Measurements from ENCODE around the gene KLHL26.

Gene KLHL26

DNA sequence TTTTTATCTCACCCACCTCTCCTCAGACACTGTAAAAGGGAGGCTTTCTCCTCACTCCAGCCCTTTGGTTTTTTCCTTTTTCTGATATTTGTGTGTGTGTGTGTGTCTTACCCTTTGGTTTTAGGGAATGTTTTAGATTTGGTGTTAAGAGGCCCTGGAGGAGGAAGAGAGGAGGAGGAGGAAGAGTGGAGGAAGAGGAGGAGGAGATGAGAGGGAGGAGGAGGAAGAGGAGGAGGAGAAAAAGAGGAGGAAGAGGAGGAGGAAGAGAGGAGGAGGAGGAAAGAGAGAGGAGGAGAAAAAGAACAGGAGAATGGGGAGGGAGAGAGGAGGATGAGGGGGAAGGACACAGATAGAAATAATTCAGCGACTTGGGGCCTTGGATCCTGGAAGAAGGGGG is 10.5 kb downstream of the KLHL26 start:
- no peak for DNase-seq (ENCODE audit: low read depth)

- DNase-seq (ENCODE audit: low read depth): no peak
Measured at GRCh38 chr19:18647807-18648206, 11.0 kb downstream of the KLHL26 start.

DNA sequence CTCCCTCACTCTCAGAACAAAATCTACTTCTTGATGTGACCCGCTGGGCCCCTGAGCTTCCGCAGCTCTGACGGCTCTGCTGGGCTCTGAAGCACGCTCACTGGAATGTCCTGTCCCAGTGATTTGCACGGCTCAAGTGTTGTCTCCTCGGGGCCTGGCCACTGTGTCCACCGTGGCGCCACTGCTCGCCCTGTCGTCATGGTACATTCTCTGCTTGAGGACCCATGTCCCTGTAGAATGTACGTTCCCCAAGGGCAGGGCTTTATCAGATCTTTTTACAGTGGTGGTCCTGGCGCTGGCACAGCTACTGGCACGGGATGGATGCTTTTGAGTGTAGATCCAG is 12.1 kb downstream of the KLHL26 start:
- DNase-seq (ENCODE audit: low read depth): no peak

DNA sequence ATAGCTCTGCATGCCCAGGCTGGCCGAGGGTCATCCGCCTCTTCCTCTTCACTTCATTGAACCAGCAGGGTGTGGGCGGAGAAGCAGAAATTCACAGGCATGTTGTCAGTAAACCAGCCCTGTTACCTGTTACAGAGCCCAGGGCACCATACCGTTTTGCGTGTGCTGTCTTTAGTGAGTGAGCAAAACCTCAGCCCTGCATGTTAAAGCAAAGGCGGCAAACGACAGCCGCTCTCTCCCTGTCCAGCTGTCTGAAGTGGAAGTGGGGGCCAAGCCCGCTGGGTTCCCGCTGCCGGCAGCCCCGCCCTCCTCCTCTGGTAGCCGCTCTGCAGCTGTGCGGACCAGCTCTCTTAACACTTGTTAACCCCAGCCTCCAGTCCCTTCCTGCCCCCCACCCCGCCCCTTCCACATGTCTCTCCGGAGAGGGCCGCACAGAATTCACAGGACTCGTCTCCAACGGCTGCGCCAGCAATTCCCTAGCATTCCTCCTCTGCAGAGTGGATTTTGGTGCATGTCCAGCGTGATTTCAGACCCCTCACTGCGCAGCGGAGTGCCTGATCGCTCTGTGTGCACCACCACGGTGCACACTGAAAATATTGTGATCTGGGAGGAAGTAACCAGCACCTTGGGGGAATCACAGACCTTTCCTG is 12.7 kb downstream of the KLHL26 start:
- no peak for DNase-seq (ENCODE audit: low read depth)

DNA sequence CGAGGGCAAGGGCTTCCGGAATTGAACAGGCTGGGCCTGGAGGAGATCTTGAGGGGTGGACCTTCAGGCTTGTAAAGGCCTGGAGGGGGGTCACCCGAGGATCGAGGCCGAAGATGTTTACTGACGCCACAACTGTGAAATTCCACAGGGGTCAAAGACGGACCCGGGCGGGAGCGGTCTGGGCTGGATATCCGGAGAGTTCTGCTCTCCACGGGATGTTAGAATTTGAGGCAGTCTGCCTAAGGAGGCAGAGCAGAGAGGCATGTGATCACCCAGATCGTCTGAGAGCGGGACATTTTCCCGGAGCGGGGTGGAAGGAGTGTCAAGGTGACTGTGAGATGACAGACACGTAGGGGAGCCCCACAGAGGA is 13.2 kb downstream of the KLHL26 start:
- no peak for DNase-seq (ENCODE audit: low read depth)

- peak; percentile 47 for DNase-seq (ENCODE audit: low read depth)
Measured at GRCh38 chr19:18650468-18651041, 13.7 kb downstream of the KLHL26 start.

- DNase-seq (ENCODE audit: low read depth): no peak
Measured at GRCh38 chr19:18651300-18651699, 14.5 kb downstream of the KLHL26 start.

DNA sequence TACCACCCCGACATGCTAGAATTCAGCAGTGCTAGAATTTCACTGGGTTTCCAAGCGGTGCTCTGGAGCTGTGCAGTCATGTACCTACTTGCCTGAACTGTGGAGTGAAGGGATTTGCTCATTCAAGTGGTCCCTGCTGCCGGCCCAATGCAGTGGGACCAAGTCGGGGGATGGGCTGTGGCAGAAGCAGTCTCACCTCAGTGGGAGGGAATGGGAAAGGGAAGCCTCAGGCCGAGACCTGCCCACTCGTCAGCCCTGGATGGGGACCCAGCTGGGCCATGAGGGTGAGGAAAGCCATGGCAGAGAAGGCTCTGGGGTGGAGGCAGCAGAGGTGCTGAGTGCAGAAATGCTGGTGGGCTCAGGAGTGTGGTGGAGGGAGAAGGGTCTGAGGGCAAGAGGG is 14.9 kb downstream of the KLHL26 start:
- DNase-seq (ENCODE audit: low read depth): no peak

DNA sequence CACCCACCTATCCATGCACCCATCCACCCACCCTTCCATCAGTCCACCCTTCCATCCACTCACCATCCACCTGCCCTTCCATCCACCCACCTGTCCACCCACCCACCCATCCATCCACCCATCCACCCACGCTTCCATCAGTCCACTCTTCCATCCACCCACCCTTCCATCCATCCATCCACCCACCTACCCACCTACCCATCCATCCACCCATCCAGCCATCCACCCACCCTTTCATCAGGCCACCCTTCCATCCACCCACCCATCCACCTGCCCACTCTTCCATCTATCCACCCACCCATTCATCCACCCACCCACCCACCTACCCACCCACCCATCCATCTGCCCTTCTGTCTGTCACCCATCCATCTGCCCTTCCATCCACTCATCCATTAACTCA is 17.0 kb downstream of the KLHL26 start:
- DNase-seq (ENCODE audit: low read depth): no peak

- DNase-seq (ENCODE audit: low read depth): no peak
Measured at GRCh38 chr19:18654469-18654868, 17.6 kb downstream of the KLHL26 start.

DNA sequence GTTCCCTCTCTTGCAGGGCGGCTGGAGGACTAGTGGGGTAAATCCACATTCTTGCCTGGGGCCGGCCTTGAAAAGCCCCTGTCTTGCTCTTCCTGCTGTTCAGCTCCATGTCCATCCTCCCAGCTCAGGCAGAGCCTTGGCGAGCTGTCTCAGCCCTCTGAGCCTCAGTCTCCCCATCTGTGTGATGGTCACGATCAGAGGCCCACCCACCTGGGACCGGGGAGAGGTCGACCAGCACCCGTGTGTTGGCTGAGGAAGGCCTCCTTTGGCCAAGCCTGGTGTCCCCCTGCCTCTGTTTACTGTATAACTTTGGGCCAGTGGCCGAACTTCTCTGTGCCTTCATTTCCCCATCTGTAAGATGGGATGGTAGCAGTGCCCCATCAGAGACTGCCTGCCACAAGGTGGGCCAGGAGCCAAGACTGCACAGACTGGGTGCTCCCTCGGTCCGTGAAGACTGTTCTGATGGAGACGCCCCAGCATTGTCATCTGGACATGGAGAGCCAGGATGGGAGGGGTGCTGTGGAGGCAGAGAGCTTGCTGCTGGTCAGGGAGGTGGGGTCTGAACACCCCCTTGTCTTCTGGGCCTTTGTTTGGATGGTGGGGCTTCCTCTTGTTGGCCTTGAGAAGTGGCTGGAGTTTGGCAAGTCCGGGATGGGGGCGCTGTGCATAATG is 18.5 kb downstream of the KLHL26 start:
- no peak for DNase-seq (ENCODE audit: low read depth)

- no peak for DNase-seq (ENCODE audit: low read depth)
Measured at GRCh38 chr19:18656337-18657086, 19.7 kb downstream of the KLHL26 start.

DNA sequence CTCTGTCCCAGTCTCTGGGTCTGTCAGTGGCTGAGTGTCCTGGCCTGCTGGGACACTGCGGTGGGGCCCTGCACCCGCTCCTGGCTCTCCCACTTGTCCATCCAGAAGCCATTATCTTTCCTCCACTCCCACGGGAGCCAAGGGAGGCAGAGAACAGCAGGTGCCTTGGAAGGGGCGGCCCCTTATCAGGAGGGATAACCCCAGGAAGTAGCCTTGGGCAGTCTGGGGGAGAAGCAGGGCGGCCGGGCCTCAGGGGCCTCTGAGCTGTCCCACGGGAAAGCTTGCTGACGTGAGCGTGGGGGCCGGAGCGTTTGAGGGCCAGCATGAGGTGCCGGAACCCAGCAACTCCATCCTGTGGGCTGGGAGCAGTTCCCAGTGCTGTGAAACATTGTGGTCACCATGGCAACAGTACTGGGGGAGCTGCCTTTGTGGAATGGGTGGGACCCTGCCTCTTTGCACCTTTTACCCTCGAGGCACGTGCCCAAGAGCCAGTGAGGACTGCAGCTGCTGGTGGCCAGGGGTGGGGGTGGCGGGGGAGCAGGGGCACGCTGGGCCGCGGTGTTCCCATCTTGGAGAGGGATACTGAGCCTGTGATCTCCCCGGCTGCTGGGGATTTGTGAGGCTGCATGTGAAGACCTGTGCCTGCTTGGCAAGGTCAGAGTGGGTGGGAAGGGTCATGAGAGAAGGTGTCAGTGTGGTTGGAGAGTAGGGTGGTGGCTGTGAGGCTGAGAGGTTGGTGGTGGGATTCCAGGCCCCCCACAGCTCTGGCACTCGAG is 20.9 kb downstream of the KLHL26 start:
- DNase-seq (ENCODE audit: low read depth): peak; percentile 97

DNA sequence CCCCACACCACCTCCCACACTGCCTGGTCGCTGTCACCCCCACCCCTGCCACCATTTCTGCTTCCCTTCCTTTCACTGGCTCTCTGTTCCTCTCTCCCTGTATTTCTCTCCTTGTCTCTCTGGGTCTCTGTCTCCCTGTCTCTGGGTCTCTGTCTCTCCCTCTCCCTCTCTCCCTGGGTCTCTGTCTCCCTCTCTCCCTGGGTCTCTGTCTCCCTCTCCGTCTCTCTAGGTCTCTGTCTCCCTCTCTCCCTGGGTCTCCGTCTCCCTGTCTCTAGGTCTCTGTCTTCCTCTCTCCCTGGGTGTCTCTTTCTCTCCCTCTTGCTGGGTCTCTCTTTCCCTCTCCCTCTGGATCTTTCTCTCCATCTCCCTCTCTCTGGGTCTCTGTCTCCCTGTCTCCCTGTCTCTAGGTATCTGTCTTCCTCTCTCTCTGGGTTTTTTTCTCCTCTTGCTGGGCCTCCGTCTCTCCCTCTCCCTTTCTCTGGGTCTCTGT is 21.6 kb downstream of the KLHL26 start:
- DNase-seq (ENCODE audit: low read depth): no peak

- DNase-seq (ENCODE audit: low read depth): no peak
Measured at GRCh38 chr19:18659281-18660050, 22.6 kb downstream of the KLHL26 start.

GRCh38 chr19:18660051-18660910 is 23.5 kb downstream of the KLHL26 start:
- peak; percentile 43 for DNase-seq (ENCODE audit: low read depth)

GRCh38 chr19:18660939-18661670 is 24.3 kb downstream of the KLHL26 start:
- DNase-seq (ENCODE audit: low read depth): no peak

DNA sequence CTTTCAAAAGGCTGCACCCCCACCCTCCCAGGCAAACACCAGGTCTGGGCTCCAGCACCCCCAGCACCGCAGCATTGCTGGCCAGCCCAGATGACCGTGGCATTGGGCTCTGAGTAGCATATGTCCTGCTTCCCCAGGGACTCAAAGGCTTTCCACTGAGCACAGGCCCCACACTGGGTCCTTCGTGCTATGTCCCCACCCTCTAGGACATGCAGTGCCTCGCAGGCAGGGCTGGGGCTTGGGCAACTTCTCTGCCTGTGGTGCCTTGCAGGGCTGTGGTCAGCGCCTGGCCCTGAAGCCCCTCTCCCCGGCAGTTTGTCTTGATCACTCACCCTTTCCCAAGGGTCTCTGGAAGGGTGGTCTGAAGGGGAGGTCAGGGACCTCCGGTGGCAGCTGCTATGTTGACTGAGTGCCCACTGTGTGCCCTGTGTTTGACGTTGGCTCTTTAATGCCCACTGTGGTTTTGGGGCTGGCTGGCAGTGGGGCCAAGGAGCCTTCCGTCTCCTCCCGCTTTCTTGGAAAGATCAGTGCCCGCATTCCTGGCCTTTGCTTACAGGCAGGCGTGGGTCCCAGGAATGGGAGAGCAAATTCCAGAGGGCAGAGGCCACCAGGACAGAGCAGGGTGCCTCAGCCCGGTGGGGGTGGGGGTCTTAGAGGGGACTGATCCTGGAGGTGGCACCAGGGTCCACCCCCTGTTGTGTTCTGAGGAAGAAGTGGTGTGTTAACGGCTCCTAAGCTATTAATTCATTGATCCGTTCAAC is 26.3 kb downstream of the KLHL26 start:
- peak; percentile 16 for DNase-seq (ENCODE audit: low read depth)
